B cell (primary cell): ENCODE data around the gene MX1. TPM values are rescaled to one million over a fixed set of nuclear protein-coding genes. Genes with fewer than 3 reads are reported as not detected.

Source experiments
- ATAC-seq: fragments of 200-7000 bp; cut with Tn5 transposase; one replicate; pipeline ENCODE4 v1.10.0; 2021; ENCODE audit warnings: low read depth, mild to moderate bottlenecking, moderate number of reproducible peaks, moderate library complexity
- CTCF ChIA-PET: fragments of 350-600 bp; sonication (Branson Sonifier 250); formaldehyde crosslinking; loops from one replicate; lab custom pipeline; 2021; ENCODE audit warnings: antibody characterized with exemption, inconsistent platforms; lab: Charles Lee
- POLR2A ChIA-PET: fragments of 350-600 bp; sonication (Branson Sonifier 250); formaldehyde crosslinking; loops from one replicate; lab custom pipeline; 2021; ENCODE audit warnings: antibody characterized with exemption; lab: Charles Lee
- DNase-seq: peaks from one replicate; pipeline ENCODE4 v3.0.0; 2013
- H2AFZ ChIP-seq: 2 replicates; pipeline ENCODE4 v1.6.1; 2012; ENCODE audit warnings: mild to moderate bottlenecking, low read depth, low read length; ENCODE audit not compliant: insufficient read depth, poor library complexity, severe bottlenecking
- H3K27ac ChIP-seq, 2 donors: 1 replicate in 1 of 2; 2 replicates in 1 of 2; pipeline ENCODE4 v1.5.1; 2012 to 2013; ENCODE audit warnings: low read length in 2 of 2, mild to moderate bottlenecking in 2 of 2, moderate library complexity in 1 of 2
- H3K27me3 ChIP-seq, 4 experiments: fragments of 200-600 bp in 1 of 4; sonication (generic) in 1 of 4; replicated peaks in 1 of 4; 1 replicate in 2 of 4; 2 replicates in 2 of 4; pipeline versions ENCODE4 v1.6.1 to v1.7.0; 2013 to 2016; ENCODE audit warnings: low read length in 3 of 4, mild to moderate bottlenecking in 2 of 4, mixed read lengths in 1 of 4, moderate library complexity in 1 of 4; ENCODE audit not compliant: insufficient read depth in 4 of 4, control insufficient read depth in 3 of 4; ENCODE audit errors: control extremely low read depth in 1 of 4
- H3K36me3 ChIP-seq, 2 experiments: replicated peaks in 1 of 2; 1 replicate in 1 of 2; 2 replicates in 1 of 2; pipeline versions ENCODE4 v1.6.1 to v1.7.1; 2013; ENCODE audit warnings: low read length in 1 of 2; ENCODE audit not compliant: insufficient read depth in 2 of 2, control insufficient read depth in 1 of 2; ENCODE audit errors: control extremely low read depth in 1 of 2, extremely low read depth in 1 of 2
- H3K4me1 ChIP-seq, 2 donors: fragments of 200-600 bp in 1 of 2; sonication (generic) in 1 of 2; 1 replicate in 1 of 2; 2 replicates in 1 of 2; pipeline versions ENCODE4 v1.5.1 to v1.6.1; 2013 to 2017; ENCODE audit warnings: low read length in 2 of 2; ENCODE audit not compliant: control insufficient read depth in 2 of 2, insufficient read depth in 2 of 2
- H3K4me2 ChIP-seq: replicated peaks from 2 replicates; pipeline ENCODE3; 2012; ENCODE audit warnings: mild to moderate bottlenecking, low read depth, low read length; ENCODE audit not compliant: poor library complexity, severe bottlenecking
- H3K4me3 ChIP-seq, 5 experiments: fragments of 200-600 bp in 1 of 5; sonication (generic) in 1 of 5; 1 replicate in 3 of 5; 2 replicates in 2 of 5; pipeline versions ENCODE4 v1.5.1 to v1.7.0; 2011 to 2016; ENCODE audit warnings: low read length in 4 of 5, mild to moderate bottlenecking in 4 of 5, low read depth in 2 of 5, control low read depth in 1 of 5, moderate library complexity in 1 of 5; ENCODE audit not compliant: insufficient read depth in 1 of 5; ENCODE audit errors: control extremely low read depth in 1 of 5, extremely low read depth in 1 of 5
- H3K79me2 ChIP-seq: fragments of 200-600 bp; sonication (generic); one replicate; pipeline ENCODE4 v1.6.0; 2016; ENCODE audit warnings: low read length; ENCODE audit not compliant: control insufficient read depth, insufficient read depth
- H3K9ac ChIP-seq: fragments of 200-600 bp; sonication (generic); 2 replicates; pipeline ENCODE4 v1.6.1; 2017; ENCODE audit warnings: mild to moderate bottlenecking, low read length, moderate library complexity
- H3K9me3 ChIP-seq, 3 donors: one replicate each; pipeline versions ENCODE4 v1.6.1 to v1.7.1; 2013; ENCODE audit warnings: low read length in 2 of 3; ENCODE audit not compliant: control insufficient read depth in 2 of 3, insufficient read depth in 1 of 3; ENCODE audit errors: control extremely low read depth in 1 of 3
- H4K20me1 ChIP-seq: 2 replicates; pipeline ENCODE4 v1.6.0; 2012; ENCODE audit warnings: mild to moderate bottlenecking, low read length; ENCODE audit not compliant: insufficient read depth, control insufficient read depth, poor library complexity, severe bottlenecking
- H3K27ac Mint-ChIP-seq: one replicate; pipeline ENCODE4 v1.8.0; 2021; ENCODE audit warnings: mixed read lengths
- H3K27me3 Mint-ChIP-seq: one replicate; pipeline ENCODE4 v1.8.0; 2021; ENCODE audit warnings: mixed read lengths
- H3K4me1 Mint-ChIP-seq: one replicate; pipeline ENCODE4 v1.8.0; 2021; ENCODE audit warnings: mixed read lengths
- H3K4me3 Mint-ChIP-seq: one replicate; pipeline ENCODE4 v1.8.0; 2021; ENCODE audit warnings: mixed read lengths
- H3K9me3 Mint-ChIP-seq: one replicate; pipeline ENCODE4 v1.8.0; 2022; ENCODE audit warnings: mixed read lengths; ENCODE audit not compliant: insufficient read depth
- EZH2 ChIP-seq: IDR thresholded peaks from 2 replicates; pipeline ENCODE4 v1.6.1; 2012; ENCODE audit warnings: borderline replicate concordance, low read depth, mild to moderate bottlenecking, moderate library complexity, low read length; ENCODE audit not compliant: insufficient read depth, poor library complexity, severe bottlenecking
- WGBS: methylation state at CpG from one replicate; pipeline ENCODE4 v1.1.5; 2013; ENCODE audit warnings: missing lambda C conversion rate; ENCODE audit not compliant: insufficient coverage; 5-methylcytosine and 5-hydroxymethylcytosine counted together
- intact Hi-C: fragments of 100-400 bp; cut with micrococcal nuclease; formaldehyde crosslinking; loops from one replicate; pipeline ENCODE4 v1.10.0; 2022
- polyA plus RNA-seq: library from polyadenylated mRNA; depleted of rRNA; stranded (reverse); fragments of >200 nt; gene quantifications from 2 replicates; pipeline ENCODE4 v1.2.3, GENCODE V29; 2012
- total RNA-seq, 2 donors: library from RNA; stranded (reverse); fragments of 120-200 nt in 1 of 2; gene quantifications; 1 replicate in 1 of 2; 2 replicates in 1 of 2; pipeline versions ENCODE4 v1.2.3 to v1.2.4, GENCODE V29; 2013 to 2022
- TF ChIP-seq, protein P1 (sequence below): fragments of 200-600 bp; IDR thresholded peaks from one replicate; pipeline ENCODE4 v1.8.0; 2022; ENCODE audit warnings: antibody characterized with exemption, mild to moderate bottlenecking

Gene MX1
- total and polyA plus RNA-seq, 2 donors (not counting 1 experiment from before 2014, with no cell fraction given) = 57.6 to 62.9 TPM

DNA sequence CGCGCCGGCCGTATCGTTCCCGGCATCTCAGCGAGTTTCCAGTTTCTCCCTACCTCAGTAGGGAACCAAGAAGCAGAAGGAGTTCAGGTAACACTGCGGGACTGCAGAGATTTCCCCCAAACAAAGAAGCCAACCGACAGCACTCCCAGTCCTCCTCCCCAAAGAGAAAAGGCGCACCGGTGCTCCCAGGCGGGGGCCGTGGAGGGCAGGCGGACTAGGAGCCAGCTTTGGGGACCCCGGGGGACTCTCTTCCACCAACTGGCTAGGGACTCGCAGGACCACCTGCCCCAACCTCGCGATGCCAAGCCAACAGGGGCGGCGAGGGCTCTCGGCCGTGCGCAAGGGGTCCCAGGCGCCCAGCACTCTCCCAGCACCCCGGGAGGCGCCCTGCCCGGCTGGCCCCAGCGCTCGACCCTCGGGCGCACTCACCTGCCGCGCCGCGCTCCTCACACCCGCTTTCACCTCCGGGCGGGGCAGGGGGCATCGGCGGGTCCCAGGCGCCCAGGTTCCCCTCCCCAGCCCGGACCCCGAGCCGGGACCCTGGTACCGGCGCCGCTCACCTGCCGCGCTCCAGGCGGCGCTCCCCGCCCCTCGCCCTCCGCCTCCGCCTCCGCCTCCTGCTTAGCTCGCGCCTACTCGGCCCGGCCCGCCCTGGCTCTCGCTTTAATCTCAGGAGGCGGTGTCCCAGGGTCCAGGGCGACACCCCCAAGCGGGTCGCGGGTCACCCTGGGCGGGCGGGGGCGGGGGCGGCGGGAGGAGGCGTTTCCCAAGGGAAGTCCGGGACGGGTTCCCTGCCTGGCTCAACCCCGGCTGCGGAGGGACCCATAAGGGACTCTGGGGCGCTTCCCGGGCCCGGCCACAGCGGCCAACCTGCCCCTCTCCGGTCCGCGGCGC lies 81.7 kb downstream of the MX1 start, which contains the start of gene TMPRSS2:
Gene TMPRSS2, minus strand, starts transcription at position 638 of the 894 bp plus-strand sequence. CDS start 10,025 bp downstream, outside the sequence.
- no peaks in the 10 kb centered on the region for H3K9me3 ChIP-seq
- no peak within 1 kb of the TSS for H3K4me3 ChIP-seq
- no peak within 1 kb of the TSS for H2AFZ ChIP-seq
- ATAC-seq = no peak
- Mint-ChIP-seq H3K27ac (no peak within 1 kb of the TSS), H3K4me1 (no peaks in the 10 kb centered on the region), H3K9me3 (no peaks in the 10 kb centered on the region), H3K27me3 (peaks cover 51% of the 10 kb centered on the region), H3K4me3 (no peak within 1 kb of the TSS)
- CTCF ChIA-PET = no interaction called here
- intact Hi-C loops = no loop called here
- POLR2A ChIA-PET = no interaction called here
- TF ChIP-seq, protein P1, sequence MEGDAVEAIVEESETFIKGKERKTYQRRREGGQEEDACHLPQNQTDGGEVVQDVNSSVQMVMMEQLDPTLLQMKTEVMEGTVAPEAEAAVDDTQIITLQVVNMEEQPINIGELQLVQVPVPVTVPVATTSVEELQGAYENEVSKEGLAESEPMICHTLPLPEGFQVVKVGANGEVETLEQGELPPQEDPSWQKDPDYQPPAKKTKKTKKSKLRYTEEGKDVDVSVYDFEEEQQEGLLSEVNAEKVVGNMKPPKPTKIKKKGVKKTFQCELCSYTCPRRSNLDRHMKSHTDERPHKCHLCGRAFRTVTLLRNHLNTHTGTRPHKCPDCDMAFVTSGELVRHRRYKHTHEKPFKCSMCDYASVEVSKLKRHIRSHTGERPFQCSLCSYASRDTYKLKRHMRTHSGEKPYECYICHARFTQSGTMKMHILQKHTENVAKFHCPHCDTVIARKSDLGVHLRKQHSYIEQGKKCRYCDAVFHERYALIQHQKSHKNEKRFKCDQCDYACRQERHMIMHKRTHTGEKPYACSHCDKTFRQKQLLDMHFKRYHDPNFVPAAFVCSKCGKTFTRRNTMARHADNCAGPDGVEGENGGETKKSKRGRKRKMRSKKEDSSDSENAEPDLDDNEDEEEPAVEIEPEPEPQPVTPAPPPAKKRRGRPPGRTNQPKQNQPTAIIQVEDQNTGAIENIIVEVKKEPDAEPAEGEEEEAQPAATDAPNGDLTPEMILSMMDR = no peak
- no peak for TF ChIP-seq EZH2
- peaks cover 0 to 39% (median 4%) of the 10 kb centered on the region in 4 experiments for H3K27me3 ChIP-seq
- no peak within 1 kb of the TSS for H3K9ac ChIP-seq
- H3K4me2 ChIP-seq = no peak within 1 kb of the TSS
- DNase-seq = peak; percentile 4
- H4K20me1 ChIP-seq = no peaks in the 10 kb centered on the region
- no peak within 1 kb of the TSS for H3K27ac ChIP-seq
- WGBS = 6% methylated on average over 85 of the region's 85 CpGs
- no peaks in the 10 kb centered on the region for H3K4me1 ChIP-seq
- H3K79me2 ChIP-seq = no peaks in the 10 kb centered on the region
- H3K36me3 ChIP-seq = no peaks in the 10 kb centered on the region
